GM18907 (cell line): ENCODE results near the gene PKP3.
"Not testable (repeated sequence)": the region's sequence is repeated elsewhere in the genome, so short reads cannot be mapped to it uniquely, and the experiment has no call there.

Experiments
- ATAC-seq: cut with Tn5 transposase; IDR thresholded peaks from one replicate; pipeline ENCODE4 v1.9.1; 2021; ENCODE audit warnings: mild to moderate bottlenecking, moderate library complexity; ENCODE audit not compliant: unreplicated experiment

The PKP3 gene

DNA sequence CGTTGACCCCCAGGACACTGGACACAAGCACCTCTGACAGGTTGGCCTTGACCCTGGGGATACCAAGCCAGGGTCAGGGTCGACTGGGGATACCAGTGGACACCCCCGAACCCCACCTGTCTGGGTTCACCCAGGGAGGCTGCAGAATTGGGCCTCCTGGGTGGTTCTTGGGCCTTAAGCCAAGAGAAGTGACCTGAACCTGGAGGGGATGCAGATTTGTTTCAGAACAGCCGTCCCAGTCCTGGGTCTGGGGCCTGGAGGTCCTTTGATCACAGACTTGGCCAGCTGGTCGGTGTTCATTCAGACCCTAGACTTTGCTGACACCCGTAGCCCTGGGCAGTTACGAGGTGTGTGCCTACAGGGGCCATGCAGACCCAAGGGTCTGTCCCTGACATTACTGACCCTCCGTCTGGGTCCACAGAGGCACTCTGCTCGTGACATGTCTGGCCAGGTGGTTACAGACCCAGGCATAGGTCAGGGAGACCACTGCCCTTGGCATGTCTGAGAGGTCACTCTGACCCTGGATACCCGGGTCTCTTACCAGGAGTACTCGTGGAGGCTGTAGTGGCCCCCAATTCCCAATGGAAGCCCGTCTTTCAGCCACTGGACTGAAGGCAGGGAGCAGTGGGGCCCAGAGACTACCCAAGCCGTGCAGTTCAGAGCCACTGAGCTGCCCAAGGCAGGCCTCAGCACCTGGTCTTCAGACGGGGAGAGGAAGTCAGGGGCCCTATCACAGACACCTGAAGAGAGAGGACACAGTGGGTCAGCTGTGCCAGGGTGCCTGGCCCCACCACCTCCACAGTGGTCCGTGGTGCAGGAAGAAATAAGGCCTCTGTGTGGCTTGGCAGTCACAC, 14.4 kb downstream of the PKP3 start:
- no peak for ATAC-seq

- ATAC-seq, result no peak
Measured at GRCh38 chr11:409008-409599, 15.1 kb downstream of the PKP3 start.

DNA sequence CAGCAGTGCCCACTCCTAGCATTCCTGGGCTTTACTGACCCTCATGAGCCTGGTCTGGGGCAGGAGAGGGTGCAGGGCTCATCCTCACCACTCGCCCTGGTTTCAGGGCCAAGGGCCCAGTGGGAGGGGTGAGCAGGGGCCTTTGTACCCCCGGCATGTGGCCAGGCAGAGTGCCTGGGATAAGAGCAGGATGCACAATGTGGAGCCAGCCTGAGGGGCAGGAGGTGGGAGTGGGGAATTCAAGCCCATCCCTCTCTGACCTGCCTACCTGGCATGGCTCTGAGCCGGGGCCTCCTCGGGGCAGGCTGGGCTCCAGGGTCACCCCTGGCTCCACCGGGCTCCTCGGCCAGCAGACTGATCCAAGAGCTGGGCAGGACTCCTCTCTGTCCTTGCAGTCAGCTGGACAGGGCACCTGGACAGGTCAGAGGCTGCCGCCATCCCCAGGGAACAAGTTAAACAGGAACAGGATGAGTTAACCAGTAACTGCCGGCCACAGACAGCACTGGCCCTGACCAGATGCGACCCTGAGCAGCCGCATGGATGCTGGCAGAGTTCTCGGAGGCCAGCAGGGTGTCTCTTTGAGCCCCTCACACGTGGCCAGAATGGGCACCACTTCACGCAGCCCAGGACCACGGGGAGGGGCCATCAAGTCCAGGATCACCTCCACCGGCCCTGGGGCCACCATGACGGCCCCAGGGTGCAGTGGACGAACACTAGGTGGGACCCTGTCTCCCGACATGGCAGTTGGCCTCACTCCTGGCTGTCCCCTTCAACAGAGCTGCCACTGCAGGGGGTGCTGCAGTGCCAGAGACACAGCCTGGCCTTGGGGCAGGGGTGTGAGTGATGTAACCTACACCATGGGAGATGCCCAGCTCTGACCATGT, 15.8 kb downstream of the PKP3 start:
- ATAC-seq, result no peak

GRCh38 chr11:410711-411110, 16.7 kb downstream of the PKP3 start:
- ATAC-seq, result not testable (repeated sequence)

- not testable (repeated sequence) for ATAC-seq
Measured at GRCh38 chr11:411520-411919, 17.5 kb downstream of the PKP3 start.

GRCh38 chr11:412641-413119, 18.7 kb downstream of the PKP3 start:
- no peak for ATAC-seq

DNA sequence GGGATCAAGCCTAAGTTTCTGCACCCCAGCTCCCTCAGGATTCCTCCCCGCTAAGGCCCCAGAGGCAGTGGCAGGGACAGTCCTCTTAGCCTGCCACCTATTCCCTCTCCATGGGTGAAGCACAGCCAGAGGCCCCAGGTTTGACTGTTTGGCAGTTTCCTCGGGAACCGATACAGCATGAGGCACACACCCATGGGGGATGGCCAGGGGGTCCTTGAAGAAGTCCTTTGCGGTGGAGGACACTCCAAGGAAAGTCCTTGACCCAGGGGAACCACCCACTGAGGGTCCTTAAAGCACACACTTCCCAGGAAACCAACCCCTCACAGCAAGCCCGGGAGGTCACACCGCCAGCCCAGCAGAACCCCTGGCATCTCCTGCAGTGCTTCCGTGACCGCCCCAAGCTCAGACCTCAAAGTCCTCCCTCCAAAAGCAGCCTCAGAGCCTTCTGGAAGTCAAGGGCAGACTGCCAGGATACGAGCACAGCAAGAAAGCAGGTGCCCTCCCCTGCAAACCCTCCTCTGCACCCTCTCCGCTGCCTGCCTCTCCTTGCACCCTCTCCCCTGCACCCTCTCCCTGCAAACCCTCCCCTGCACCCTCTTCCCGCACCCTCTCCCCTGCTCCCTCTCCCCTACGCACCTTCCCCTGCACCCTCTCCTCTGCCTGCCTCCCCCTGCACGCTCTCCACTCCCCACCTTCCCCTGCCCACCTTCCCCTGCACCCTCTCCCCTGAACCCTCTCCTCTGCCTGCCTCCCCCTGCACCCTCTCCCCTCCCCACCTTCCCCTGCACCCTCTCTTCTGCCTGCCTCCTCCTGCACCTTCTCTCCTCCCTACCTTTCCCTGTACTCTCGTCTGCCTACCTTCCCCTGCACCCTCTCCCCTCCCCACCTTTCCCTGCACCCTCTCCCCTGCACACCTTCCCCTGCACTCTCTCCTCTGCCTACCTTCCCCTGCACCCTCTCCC, 19.4 kb downstream of the PKP3 start:
- no peak for ATAC-seq

DNA sequence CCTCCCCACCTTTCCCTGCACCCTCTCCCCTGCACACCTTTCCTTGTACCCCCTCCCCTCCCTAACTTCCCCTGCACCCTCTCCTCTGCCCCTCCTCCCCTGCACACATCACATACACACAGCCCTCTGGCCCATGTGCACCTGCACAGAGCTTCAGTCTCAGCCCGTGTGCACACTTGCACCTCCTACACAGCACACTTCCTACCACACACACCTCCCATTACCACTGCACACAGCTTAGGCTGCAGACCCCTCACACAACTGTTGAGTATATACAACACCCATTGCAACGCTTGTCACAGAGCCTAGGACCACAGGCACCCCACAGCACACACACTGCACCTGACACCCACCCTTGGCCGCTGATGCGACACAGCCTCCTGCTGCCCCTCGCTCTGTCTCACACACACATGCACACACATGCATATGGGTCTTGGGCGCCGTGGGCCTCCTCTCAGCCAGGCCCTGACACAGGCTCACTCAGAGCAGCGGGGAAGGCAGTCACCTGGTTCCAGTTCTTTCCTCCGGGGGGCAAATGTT, 20.4 kb downstream of the PKP3 start:
- ATAC-seq, result no peak

DNA sequence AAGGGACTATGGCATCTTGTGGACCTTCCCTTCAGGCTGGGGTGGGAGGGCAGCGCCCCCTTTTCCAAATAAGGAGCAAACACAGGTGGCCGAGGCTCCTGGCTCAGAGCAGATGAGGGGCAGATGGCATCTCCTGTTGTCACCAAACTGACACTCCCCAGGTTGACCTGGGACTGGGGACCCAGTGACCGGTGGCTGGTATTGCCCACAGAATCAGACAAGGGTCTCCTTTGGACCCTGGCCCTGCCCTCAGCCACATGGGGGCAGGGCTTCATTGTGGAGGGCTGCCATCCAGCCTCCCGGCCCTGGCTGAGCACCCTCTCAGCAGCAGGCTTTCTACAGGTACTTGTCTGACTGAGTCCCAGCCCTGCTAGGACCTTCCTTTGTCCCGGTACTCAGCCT, 21.6 kb downstream of the PKP3 start:
- ATAC-seq, result no peak

DNA sequence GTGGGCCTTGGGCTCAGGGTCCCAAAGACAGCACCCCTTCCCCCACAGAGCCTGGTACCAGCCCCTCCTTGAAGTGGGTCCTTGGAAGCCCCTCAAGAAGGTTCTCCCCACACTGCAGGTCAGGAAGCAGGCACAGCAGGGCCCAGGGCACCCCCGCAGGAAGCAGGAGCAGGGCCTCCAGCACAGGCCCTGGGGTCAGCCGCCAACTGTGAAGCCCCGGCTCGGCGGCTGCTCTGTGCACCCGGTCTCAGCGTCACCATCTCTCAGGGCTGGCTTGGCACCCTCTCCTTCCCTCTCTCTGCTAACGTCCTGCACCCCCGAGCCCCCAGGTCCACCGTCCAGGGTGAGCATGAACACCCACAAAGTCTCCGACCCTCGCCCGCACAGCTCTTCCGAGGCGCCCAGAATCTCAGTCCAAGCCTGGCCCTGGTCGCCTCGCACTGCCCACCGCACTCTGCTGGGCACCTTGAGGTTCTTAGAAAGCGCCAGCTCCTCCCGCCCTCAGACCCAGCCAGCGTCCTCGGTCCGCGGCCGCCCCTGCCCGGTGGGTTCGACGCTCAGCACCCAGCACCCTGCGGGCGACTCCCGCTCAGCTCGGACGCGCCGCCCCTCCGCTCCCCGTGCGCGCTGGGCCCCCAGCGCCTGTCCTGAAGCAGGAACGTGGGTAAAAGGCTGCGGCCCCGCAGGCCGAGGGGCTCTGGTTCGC, 22.2 kb downstream of the PKP3 start:
- ATAC-seq, result no peak

DNA sequence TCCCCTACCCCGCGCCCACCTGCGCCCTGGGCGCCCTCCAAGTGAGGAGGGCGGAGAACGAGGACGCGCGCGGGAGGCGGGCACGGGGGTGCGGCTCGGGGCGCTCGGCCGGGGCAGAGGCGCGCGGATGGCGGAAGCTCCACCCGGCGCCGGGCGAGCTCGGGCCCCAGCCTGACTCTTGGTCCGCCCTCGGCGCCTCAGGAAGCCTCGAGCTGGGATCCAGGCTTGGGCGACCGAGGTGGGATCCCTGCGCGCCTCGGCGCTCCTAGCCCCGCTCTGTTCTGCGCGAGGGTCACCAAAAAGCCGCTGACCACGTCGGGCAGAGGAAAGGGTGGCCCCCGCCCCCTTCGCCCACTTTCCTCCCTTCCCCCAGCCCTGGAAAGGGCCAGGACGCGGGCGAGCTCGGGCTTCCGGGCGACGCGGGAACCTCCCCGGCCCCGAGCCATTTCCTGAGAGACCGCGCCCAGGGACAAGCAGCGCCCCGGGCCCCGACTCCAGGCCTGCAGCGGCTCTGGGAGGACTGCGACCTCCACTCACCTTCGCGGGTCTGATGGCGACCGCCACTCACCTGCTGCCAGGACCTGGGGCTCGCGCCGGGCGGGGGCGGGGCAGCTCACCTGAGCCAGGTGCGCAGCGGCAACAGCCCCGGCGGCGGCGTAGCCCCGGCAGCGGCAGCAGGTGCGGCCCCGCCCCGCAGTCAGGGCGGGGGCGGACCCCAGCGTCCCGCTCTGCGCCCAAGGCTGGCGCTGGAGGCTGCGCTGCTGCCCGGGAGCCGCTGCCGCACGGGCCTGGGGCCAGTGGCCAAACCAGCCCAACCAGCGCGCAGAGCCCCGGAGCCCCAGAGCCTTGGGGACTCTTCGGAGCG, 23.0 kb downstream of the PKP3 start:
- ATAC-seq, result no peak

DNA sequence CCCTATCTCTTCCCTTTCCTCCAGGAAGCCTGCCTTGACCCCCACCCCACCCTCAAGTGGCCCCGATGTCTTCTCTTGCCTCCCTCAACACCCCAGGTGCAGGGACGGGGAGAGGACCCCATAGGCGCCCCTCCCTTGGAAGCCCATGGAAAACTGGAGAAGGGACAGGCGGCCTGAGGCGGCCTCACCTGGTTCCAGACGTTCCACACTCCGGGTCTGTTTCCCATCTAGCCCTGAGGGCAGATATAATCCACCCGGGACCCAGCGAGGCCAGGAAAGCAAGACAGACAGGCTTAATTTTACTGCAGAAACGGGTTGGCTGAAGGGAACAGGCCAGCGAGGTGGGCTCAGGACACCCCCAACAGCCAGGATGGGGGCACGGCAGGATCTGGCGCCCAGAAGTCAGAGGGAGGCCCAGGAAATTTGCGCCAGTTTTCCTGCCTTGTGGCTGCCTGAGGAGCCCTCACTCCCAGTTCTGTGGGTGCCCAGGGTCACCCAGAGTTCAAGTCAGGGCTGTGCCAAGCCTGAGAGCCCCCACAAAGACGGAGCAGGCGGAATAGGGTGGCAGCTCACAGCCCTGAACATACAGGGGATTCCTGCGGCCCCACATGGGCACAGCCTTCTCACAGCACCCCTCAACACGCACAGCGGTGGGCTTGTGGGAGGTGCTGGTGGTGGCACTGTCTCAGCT, 23.8 kb downstream of the PKP3 start:
- no peak for ATAC-seq

DNA sequence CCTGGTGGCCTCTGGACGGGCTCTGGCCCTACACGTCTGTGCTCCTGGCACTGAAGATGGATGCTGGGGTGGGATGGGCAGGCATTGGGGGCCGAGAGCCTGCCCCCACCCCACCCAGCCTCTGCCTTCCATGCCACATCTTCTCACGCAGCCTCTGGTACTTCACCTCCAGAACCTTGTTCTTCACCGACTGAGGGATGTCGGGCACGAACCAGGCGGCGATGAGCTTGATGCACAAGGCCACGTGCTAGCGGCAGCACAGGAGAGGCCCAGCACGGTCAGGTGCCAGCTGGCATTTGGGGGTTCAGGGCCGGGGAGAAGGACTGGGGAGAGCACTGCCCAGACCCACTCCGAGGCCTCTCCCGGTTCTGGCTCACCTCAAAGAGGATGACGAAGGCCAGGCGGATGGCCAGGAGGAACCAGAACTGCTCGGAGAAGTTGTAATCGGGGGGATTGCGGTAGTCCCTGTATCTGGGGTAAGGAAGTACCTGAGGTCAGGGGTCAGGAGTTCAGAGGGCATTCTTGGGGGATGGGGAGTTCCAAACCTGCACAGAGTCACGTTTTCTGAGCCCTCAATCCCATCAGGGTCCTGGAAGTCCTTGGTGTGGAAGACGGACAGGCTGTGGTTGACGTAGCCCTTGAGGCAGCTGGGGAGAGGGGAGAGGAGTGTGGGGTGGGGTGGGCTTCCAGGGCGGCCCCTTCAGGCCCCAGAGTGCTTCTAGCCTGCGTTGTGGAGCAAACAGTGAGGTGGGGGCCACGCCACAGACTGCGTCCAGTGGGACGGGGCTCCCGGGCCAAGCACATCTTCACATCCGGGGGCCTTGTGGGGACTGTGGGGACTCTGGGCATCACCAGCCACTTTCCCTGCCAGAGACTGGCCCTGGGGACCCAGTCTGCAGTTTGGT, 24.6 kb downstream of the PKP3 start:
- ATAC-seq, result no peak

DNA sequence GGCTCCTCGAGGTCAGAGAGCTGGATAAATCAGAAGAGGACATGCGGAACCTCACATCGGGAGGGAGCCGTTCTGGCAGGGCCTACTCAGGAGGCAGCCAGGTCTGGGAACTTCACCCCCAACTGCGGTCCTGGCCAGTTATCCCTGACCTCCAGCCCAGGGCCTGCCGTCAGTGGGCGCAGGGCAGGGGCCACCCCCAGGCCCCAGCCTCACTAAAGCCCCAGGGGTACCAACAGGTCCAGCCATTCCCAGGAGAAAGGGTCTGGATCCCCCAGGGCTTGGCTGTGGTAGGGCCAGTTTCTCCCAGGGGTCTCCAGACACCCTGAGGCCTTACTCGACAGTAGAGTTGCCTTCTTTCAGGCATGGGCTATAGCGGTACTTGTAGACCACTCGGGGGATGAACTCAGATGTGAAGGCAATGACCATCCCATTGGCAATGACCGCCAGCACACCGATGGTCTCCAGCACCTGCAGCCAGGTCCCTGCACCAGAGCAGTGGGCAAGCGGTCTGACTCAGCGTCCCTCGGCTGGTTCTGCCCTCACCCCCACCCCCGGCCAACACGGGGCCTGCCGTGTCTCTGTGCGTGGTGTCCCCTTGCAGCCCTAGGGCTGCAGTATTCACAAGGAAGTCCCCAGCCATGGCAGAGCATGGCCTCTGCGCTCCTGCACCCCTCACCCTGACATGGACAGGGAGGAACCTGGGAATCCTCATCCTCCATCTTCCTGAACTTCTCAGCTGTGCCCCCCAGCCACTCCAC, 25.4 kb downstream of the PKP3 start:
- ATAC-seq, result no peak

DNA sequence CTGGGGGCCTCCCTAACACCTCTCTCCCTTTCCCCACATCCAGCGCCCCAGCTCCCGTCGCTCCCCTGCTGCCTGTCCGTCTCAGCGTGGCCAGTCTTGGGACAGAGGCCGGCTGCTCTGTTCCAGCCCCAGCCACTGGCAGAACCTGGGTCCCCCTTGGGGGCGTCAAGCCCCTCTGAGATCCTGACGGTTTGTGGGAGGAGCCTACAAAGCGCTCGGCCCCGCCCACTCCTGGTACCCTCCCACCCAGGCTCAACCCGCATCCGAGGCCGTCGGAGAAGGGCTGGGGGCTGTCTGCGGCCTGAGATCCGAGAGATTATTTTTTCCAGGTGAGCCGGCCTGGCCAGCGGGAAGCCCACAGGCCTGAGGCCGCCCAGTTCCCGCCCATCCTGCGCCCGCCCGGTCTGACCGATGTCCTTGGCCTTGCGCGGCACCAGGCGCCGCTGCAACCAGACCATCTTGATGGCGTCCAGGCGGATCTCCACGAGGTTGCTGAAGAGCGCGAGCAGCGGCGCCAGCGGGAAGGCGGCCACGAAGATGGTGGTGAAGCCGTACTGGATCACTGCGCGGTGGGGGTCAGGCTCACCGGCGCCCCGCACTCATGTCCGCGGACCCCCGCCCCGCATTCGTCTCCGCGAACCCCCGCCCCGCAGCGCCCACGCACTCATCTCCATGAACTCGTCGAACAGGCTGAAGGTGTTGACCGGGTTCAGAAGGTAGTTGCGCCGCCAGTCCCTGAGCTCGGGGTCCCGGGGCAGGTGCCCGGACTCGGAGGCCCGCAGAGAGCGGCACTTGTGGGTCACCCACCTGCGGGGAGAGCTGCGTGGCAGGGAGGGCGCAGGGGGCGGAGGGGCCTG, 26.3 kb downstream of the PKP3 start:
- ATAC-seq, result no peak
